Measurements from ENCODE around the gene TCF7.

The TCF7 gene

GRCh38 chr5:134114886-134115805, 665 bp downstream of the TCF7 start:
- DNase-seq: no peak

GRCh38 chr5:134115806-134116175, 1.3 kb downstream of the TCF7 start:
- no peak for DNase-seq

- no peak for DNase-seq
Observed at GRCh38 chr5:134116286-134116685, 1.8 kb downstream of the TCF7 start.

GRCh38 chr5:134116789-134117761, 2.6 kb downstream of the TCF7 start:
- no peak for DNase-seq

GRCh38 chr5:134118212-134118835, 3.8 kb downstream of the TCF7 start:
- no peak for DNase-seq

- no peak for DNase-seq
Observed at GRCh38 chr5:134119720-134120119, 5.2 kb downstream of the TCF7 start.

GRCh38 chr5:134120386-134121138, 6.1 kb downstream of the TCF7 start:
- DNase-seq: no peak

GRCh38 chr5:134122530-134122929, 8.0 kb downstream of the TCF7 start:
- no peak for DNase-seq

GRCh38 chr5:134123360-134123759, 8.9 kb downstream of the TCF7 start:
- no peak for DNase-seq

GRCh38 chr5:134124289-134125038, 10.0 kb downstream of the TCF7 start:
- no peak for DNase-seq

GRCh38 chr5:134125039-134126015, 10.8 kb downstream of the TCF7 start:
- DNase-seq: no peak

GRCh38 chr5:134127376-134127861, 12.9 kb downstream of the TCF7 start:
- no peak for DNase-seq

- DNase-seq: no peak
Observed at GRCh38 chr5:134127988-134128647, 13.6 kb downstream of the TCF7 start.

- no peak for DNase-seq
Observed at GRCh38 chr5:134128648-134128995, 14.1 kb downstream of the TCF7 start.

- no peak for DNase-seq
Observed at GRCh38 chr5:134129411-134130238, 15.1 kb downstream of the TCF7 start.

GRCh38 chr5:134130239-134130945, 15.9 kb downstream of the TCF7 start:
- DNase-seq: no peak

GRCh38 chr5:134131165-134131564, 16.7 kb downstream of the TCF7 start:
- DNase-seq: no peak

All from NCI-H345 (cell line).